H1 (cell line): ENCODE results near the gene FBXW5.

Experiments used
- MAFK ChIP-seq: IDR thresholded peaks from 2 replicates; pipeline ENCODE4 v1.6.1; 2012; ENCODE audit warnings: low read depth, mild to moderate bottlenecking, improper control_type of control experiment, low read length
- POLR2A ChIP-seq, 2 experiments: IDR thresholded peaks; 1 replicate in 1 of 2; 2 replicates in 1 of 2; pipeline ENCODE4 v1.6.1; 2011; ENCODE audit warnings: low read depth in 2 of 2, low read length in 2 of 2, mild to moderate bottlenecking in 2 of 2; ENCODE audit errors: control extremely low read depth in 1 of 2

- TF ChIP-seq MAFK (no peak), POLR2A (IDR thresholded peaks at IDR 0.05; ENCODE audit: control extremely low read depth in 1 of 2, low read depth in 2 of 2, low read length in 2 of 2) (no peak)
Measured at GRCh38 chr9:136925414-136926153, 19.0 kb downstream of the FBXW5 start.
